NCI-H748 (cell line): ENCODE measurements around the gene ACSM2A.
"Not testable (repeated sequence)": the region's sequence is repeated elsewhere in the genome, so short reads cannot be mapped to it uniquely, and the experiment has no call there.

Experiments used
- DNase-seq: peaks from one replicate; lab custom pipeline; 2025; ENCODE audit not compliant: unreplicated experiment; lab: John Stamatoyannopoulos, UW

The ACSM2A gene

GRCh38 chr16:20451364-20451763, at the start of gene ACSM2A:
Gene ACSM2A, plus strand, starts transcription at chr16:20451521. Its CDS starts 8,594 bp downstream, at chr16:20460115.
- not testable (repeated sequence) for DNase-seq

- DNase-seq: no peak
Measured at GRCh38 chr16:20402651-20403050, 48.7 kb upstream of the ACSM2A start.

- DNase-seq: no peak
Measured at GRCh38 chr16:20404637-20405036, 46.7 kb upstream of the ACSM2A start, which contains the start of gene PDILT. Gene PDILT, minus strand, starts transcription at chr16:20404737. Its CDS starts 5,437 bp downstream, at chr16:20399300.

GRCh38 chr16:20409398-20410120, 41.8 kb upstream of the ACSM2A start, which contains the start of gene ACSM5:
Gene ACSM5, plus strand, starts transcription at chr16:20409534. Its CDS starts 1,951 bp downstream, at chr16:20411485.
- DNase-seq: no peak

GRCh38 chr16:20410121-20410723, 41.1 kb upstream of the ACSM2A start:
- DNase-seq: no peak

GRCh38 chr16:20411055-20411454, 40.3 kb upstream of the ACSM2A start:
- no peak for DNase-seq

- DNase-seq: no peak
Measured at GRCh38 chr16:20415541-20415940, 35.8 kb upstream of the ACSM2A start.

- not testable (repeated sequence) for DNase-seq
Measured at GRCh38 chr16:20419093-20419492, 32.2 kb upstream of the ACSM2A start.

GRCh38 chr16:20421748-20422147, 29.6 kb upstream of the ACSM2A start:
- DNase-seq: not testable (repeated sequence)

- not testable (repeated sequence) for DNase-seq
Measured at GRCh38 chr16:20423772-20424128, 27.6 kb upstream of the ACSM2A start.

GRCh38 chr16:20424129-20424866, 27.0 kb upstream of the ACSM2A start:
- DNase-seq: no peak

- DNase-seq: not testable (repeated sequence)
Measured at GRCh38 chr16:20427401-20427797, 23.9 kb upstream of the ACSM2A start.

- not testable (repeated sequence) for DNase-seq
Measured at GRCh38 chr16:20429499-20429898, 21.8 kb upstream of the ACSM2A start.

GRCh38 chr16:20430480-20430879, 20.8 kb upstream of the ACSM2A start:
- not testable (repeated sequence) for DNase-seq

- no peak for DNase-seq
Measured at GRCh38 chr16:20430948-20431347, 20.4 kb upstream of the ACSM2A start.

- DNase-seq: not testable (repeated sequence)
Measured at GRCh38 chr16:20438950-20439349, 12.4 kb upstream of the ACSM2A start.

GRCh38 chr16:20439820-20440231, 11.5 kb upstream of the ACSM2A start:
- DNase-seq: not testable (repeated sequence)

- DNase-seq: not testable (repeated sequence)
Measured at GRCh38 chr16:20440731-20441130, 10.6 kb upstream of the ACSM2A start.

- no peak for DNase-seq
Measured at GRCh38 chr16:20441191-20441590, 10.1 kb upstream of the ACSM2A start.

GRCh38 chr16:20441859-20442258, 9.5 kb upstream of the ACSM2A start:
- DNase-seq: not testable (repeated sequence)

GRCh38 chr16:20446652-20447393, 4.5 kb upstream of the ACSM2A start:
- DNase-seq: not testable (repeated sequence)
